ENCODE measurements around the gene KEAP1.

DNA sequence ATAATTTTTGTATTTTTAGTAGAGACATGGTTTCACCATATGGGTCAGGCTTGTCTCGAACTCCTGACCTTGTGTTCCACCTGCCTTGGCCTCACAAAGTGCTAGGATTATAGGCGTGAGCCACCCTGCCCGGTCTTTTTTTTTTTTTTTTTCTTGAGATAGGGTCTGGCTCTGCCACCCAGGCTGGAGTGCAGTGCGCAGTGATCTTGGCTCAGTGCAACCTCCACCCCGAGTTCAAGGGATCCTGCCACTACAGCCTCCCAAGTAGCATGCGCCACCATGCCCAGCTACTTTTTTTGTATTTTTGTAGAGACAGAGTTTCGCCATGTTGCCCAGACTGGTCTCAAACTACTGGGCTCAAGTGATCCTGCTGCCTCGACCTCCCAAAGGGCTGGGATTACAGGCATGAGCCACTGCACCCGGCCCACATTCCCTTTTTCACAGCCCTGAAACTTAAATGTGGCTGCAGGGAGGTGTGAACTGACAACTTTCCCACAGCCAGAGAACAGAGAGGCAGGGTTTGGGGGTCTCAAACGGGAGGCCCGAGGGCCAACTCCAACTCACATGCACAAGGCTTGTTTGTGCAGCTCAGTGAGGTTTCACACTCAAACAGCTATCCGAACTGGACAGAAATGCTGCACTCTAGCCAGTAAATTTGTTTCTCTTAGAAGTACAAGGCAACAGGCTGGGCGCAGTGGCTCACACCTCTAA lies 18.5 kb upstream of the KEAP1 start:
- TF ChIP-seq POLR2A (IDR thresholded peaks at IDR 0.05) (no peak), EP300 (IDR thresholded peaks at IDR 0.05) (no peak)
- TF ChIP-seq, protein P1, sequence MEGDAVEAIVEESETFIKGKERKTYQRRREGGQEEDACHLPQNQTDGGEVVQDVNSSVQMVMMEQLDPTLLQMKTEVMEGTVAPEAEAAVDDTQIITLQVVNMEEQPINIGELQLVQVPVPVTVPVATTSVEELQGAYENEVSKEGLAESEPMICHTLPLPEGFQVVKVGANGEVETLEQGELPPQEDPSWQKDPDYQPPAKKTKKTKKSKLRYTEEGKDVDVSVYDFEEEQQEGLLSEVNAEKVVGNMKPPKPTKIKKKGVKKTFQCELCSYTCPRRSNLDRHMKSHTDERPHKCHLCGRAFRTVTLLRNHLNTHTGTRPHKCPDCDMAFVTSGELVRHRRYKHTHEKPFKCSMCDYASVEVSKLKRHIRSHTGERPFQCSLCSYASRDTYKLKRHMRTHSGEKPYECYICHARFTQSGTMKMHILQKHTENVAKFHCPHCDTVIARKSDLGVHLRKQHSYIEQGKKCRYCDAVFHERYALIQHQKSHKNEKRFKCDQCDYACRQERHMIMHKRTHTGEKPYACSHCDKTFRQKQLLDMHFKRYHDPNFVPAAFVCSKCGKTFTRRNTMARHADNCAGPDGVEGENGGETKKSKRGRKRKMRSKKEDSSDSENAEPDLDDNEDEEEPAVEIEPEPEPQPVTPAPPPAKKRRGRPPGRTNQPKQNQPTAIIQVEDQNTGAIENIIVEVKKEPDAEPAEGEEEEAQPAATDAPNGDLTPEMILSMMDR (IDR thresholded peaks at IDR 0.05): no peak

All from suprapubic skin (tissue), 3 donors.